IMR-90 (cell line): Measurements from ENCODE around the gene RAB28.

Experiments used
- CTCF ChIP-seq: conservative IDR thresholded peaks from 2 replicates; pipeline ENCODE4 v1.5.1; 2012; ENCODE audit warnings: mild to moderate bottlenecking, low read depth, low read length, improper control_type of control experiment
- MAZ ChIP-seq: IDR thresholded peaks from 2 replicates; pipeline ENCODE4 v1.6.1; 2012; ENCODE audit warnings: low read depth, mild to moderate bottlenecking, low read length, improper control_type of control experiment, moderate library complexity, borderline replicate concordance
- MXI1 ChIP-seq: IDR thresholded peaks from 2 replicates; pipeline ENCODE4 v1.6.1; 2012; ENCODE audit warnings: low read depth, mild to moderate bottlenecking, low read length, moderate library complexity, borderline replicate concordance
- POLR2A ChIP-seq: IDR thresholded peaks from 2 replicates; pipeline ENCODE4 v1.6.1; 2012; ENCODE audit warnings: mild to moderate bottlenecking, low read depth, low read length
- RAD21 ChIP-seq: IDR thresholded peaks from 2 replicates; pipeline ENCODE4 v1.6.1; 2012; ENCODE audit warnings: low read length, improper control_type of control experiment
- RCOR1 ChIP-seq: IDR thresholded peaks from 2 replicates; pipeline ENCODE4 v1.6.1; 2012; ENCODE audit warnings: mild to moderate bottlenecking, low read length, improper control_type of control experiment; ENCODE audit not compliant: insufficient replicate concordance
- RFX5 ChIP-seq: IDR thresholded peaks from 2 replicates; pipeline ENCODE4 v1.8.0; 2012; ENCODE audit warnings: low read depth, mild to moderate bottlenecking, low read length, moderate library complexity
- SMC3 ChIP-seq: fragments of 150-350 bp; IDR thresholded peaks from 2 replicates; pipeline ENCODE4 v1.6.1; 2016; ENCODE audit warnings: low read depth, mild to moderate bottlenecking, antibody characterized with exemption, low read length, moderate library complexity

DNA sequence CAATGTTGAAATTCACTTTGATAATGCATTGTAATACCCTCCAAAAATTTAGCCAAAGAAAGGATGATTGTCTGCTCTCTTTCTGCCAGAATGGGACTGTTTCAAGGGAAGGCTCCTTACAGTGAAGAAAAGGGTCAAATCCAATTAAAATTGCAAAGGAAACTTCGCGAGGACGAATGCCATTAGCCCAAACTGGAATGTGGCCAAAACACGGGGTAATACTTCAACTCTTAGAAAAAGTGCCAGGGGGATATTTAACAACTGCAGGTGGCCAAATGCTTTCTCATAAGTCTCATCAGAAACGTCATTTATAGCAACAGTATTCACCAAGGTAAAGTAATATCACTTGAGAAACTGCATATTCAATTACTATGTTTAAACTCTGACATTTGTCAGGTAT is 31.1 kb upstream of the RAB28 start:
- TF ChIP-seq CTCF (no peak), RCOR1 (no peak), MAZ (no peak), POLR2A (no peak), RAD21 (no peak), MXI1 (no peak), RFX5 (no peak), SMC3 (no peak)
